Measurements from ENCODE around the gene RERGL.

DNA sequence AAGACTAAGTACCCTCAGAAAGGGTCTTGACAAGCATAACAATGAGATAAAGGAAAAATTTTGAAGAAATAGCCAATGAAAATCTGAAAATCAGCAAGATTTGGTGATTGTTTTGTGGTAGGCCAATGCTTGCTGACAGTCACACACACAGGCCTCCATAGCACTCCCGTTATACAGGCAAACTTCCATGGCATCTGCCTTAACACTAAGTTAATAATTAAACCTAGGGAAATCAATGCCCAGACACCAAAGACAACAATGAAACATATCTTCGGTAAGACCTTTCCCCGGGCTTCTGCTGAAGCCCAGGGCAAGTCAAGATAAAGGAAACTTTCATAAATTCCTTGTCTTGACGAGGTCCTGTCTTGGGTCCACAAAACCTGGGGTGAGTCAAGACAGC, 18.6 kb upstream of the RERGL start:
- TF ChIP-seq, protein P1, sequence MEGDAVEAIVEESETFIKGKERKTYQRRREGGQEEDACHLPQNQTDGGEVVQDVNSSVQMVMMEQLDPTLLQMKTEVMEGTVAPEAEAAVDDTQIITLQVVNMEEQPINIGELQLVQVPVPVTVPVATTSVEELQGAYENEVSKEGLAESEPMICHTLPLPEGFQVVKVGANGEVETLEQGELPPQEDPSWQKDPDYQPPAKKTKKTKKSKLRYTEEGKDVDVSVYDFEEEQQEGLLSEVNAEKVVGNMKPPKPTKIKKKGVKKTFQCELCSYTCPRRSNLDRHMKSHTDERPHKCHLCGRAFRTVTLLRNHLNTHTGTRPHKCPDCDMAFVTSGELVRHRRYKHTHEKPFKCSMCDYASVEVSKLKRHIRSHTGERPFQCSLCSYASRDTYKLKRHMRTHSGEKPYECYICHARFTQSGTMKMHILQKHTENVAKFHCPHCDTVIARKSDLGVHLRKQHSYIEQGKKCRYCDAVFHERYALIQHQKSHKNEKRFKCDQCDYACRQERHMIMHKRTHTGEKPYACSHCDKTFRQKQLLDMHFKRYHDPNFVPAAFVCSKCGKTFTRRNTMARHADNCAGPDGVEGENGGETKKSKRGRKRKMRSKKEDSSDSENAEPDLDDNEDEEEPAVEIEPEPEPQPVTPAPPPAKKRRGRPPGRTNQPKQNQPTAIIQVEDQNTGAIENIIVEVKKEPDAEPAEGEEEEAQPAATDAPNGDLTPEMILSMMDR (conservative IDR thresholded peaks at IDR 0.05), result no peak
- no peak for TF ChIP-seq EZH2 (IDR thresholded peaks at IDR 0.05; ENCODE audit: low read depth)

Measured in PC-9 (cell line).